ENCODE data around the gene ARNT2.

The ARNT2 gene

GRCh38 chr15:80517290-80517689 is 113.1 kb downstream of the ARNT2 start:
- no peak for DNase-seq (ENCODE audit: low read depth)

GRCh38 chr15:80518522-80518921 is 114.3 kb downstream of the ARNT2 start:
- no peak for DNase-seq (ENCODE audit: low read depth)

GRCh38 chr15:80523746-80524145 is 119.6 kb downstream of the ARNT2 start:
- no peak for DNase-seq (ENCODE audit: low read depth)

- DNase-seq (ENCODE audit: low read depth) = no peak
Observed at GRCh38 chr15:80525853-80526252, 121.7 kb downstream of the ARNT2 start.

- DNase-seq (ENCODE audit: low read depth) = no peak
Observed at GRCh38 chr15:80526556-80527340, 122.6 kb downstream of the ARNT2 start.

- no peak for DNase-seq (ENCODE audit: low read depth)
Observed at GRCh38 chr15:80527406-80527805, 123.2 kb downstream of the ARNT2 start.

GRCh38 chr15:80527961-80528360 is 123.8 kb downstream of the ARNT2 start:
- DNase-seq (ENCODE audit: low read depth) = no peak

- no peak for DNase-seq (ENCODE audit: low read depth)
Observed at GRCh38 chr15:80530737-80531365, 126.7 kb downstream of the ARNT2 start.

- DNase-seq (ENCODE audit: low read depth) = no peak
Observed at GRCh38 chr15:80531388-80531787, 127.2 kb downstream of the ARNT2 start.

- DNase-seq (ENCODE audit: low read depth) = no peak
Observed at GRCh38 chr15:80531796-80532195, 127.6 kb downstream of the ARNT2 start.

- no peak for DNase-seq (ENCODE audit: low read depth)
Observed at GRCh38 chr15:80533790-80534333, 129.7 kb downstream of the ARNT2 start.

GRCh38 chr15:80536231-80536630 is 132.0 kb downstream of the ARNT2 start:
- no peak for DNase-seq (ENCODE audit: low read depth)

- DNase-seq (ENCODE audit: low read depth) = no peak
Observed at GRCh38 chr15:80536716-80537115, 132.5 kb downstream of the ARNT2 start.

GRCh38 chr15:80545078-80545477 is 140.9 kb downstream of the ARNT2 start:
- no peak for DNase-seq (ENCODE audit: low read depth)

GRCh38 chr15:80547264-80547663 is 143.1 kb downstream of the ARNT2 start:
- no peak for DNase-seq (ENCODE audit: low read depth)

GRCh38 chr15:80549191-80549590 is 145.0 kb downstream of the ARNT2 start:
- DNase-seq (ENCODE audit: low read depth) = no peak

- no peak for DNase-seq (ENCODE audit: low read depth)
Observed at GRCh38 chr15:80549654-80550053, 145.5 kb downstream of the ARNT2 start.

GRCh38 chr15:80550219-80550907 is 146.2 kb downstream of the ARNT2 start:
- DNase-seq (ENCODE audit: low read depth) = no peak

GRCh38 chr15:80550908-80551260 is 146.7 kb downstream of the ARNT2 start:
- no peak for DNase-seq (ENCODE audit: low read depth)

GRCh38 chr15:80551348-80551747 is 147.2 kb downstream of the ARNT2 start:
- DNase-seq (ENCODE audit: low read depth) = no peak

GRCh38 chr15:80554560-80554959 is 150.4 kb downstream of the ARNT2 start:
- DNase-seq (ENCODE audit: low read depth) = no peak

GRCh38 chr15:80556694-80557367 is 152.6 kb downstream of the ARNT2 start:
- no peak for DNase-seq (ENCODE audit: low read depth)
